NCI-H1694 (cell line): ENCODE results near the gene DOLK.
"Not testable (repeated sequence)": the region's sequence is repeated elsewhere in the genome, so short reads cannot be mapped to it uniquely, and the experiment has no call there.

Experiments
- DNase-seq: peaks from one replicate; lab custom pipeline; 2025; lab: John Stamatoyannopoulos, UW

Gene DOLK

GRCh38 chr9:128947527-128948301 lies at the start of gene DOLK, which contains the start of gene NUP188:
Gene DOLK, minus strand, starts transcription at chr9:128947603. Its CDS starts 300 bp downstream, at chr9:128947303.
Gene NUP188, plus strand, starts transcription at chr9:128947699. Its CDS starts 21 bp downstream, at chr9:128947720.
- DNase-seq: peak; percentile 54

DNA sequence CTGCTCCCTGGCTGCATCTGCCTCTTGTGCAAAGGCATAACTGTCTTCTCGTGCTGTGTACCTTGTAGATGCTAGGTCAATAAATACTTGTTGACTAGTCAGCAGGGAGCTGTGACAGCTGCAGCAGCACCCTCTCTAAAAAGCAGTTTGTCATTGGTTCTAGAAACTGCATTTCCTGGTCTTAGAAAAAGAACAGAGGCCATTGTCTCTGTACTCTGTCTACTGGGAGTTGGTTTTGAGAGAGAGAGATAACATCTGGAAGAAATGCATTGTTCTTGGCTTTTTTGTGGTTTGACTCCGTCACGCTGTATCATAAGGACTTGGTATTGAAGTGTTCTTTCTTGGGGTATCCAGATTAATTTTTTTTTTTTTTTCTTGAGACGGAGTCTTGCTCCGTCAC lies 48.4 kb upstream of the DOLK start:
- no peak for DNase-seq

- no peak for DNase-seq
Measured at GRCh38 chr9:128992995-128993394, 45.6 kb upstream of the DOLK start.

DNA sequence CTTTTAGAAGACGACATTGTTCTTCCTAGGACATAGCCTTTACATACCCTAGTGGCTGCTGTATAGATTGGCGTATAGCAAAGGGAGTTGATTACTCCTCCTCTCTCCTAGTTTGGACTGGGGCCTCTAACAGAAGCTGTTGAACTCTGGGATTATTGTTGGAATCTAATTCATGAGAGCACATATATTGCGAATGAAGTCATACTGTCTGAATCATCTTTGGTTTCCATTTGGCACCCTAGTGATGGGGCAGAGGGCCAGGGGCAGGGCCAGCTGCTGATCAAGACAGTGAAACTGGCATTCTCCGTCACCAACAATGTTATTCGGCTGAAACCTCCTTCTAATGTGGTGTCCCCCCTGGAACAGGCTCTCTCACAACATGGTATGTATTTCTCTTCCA lies 40.4 kb upstream of the DOLK start:
- no peak for DNase-seq

GRCh38 chr9:128986671-128987070 lies 39.3 kb upstream of the DOLK start:
- no peak for DNase-seq

GRCh38 chr9:128983536-128983935 lies 36.1 kb upstream of the DOLK start:
- DNase-seq: no peak

- DNase-seq: no peak
Measured at GRCh38 chr9:128979111-128979510, 31.7 kb upstream of the DOLK start.

GRCh38 chr9:128972956-128973355 lies 25.6 kb upstream of the DOLK start:
- DNase-seq: no peak

- DNase-seq: no peak
Measured at GRCh38 chr9:128969491-128969890, 22.1 kb upstream of the DOLK start.

- DNase-seq: not testable (repeated sequence)
Measured at GRCh38 chr9:128961403-128961802, 14.0 kb upstream of the DOLK start.

DNA sequence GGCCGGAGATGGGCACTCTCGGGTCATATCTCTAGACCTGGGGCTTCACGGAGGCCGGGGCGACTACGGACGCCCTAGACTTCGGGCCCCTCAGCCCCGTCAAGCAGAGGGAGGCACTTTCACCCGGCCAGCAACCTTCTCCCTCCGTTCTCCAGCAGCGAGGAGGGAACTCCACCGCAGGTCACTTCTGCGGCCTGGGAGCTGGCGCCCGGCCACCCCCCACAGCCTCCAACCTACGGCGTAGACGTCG lies 201 bp downstream of the DOLK start:
- DNase-seq: no peak

DNA sequence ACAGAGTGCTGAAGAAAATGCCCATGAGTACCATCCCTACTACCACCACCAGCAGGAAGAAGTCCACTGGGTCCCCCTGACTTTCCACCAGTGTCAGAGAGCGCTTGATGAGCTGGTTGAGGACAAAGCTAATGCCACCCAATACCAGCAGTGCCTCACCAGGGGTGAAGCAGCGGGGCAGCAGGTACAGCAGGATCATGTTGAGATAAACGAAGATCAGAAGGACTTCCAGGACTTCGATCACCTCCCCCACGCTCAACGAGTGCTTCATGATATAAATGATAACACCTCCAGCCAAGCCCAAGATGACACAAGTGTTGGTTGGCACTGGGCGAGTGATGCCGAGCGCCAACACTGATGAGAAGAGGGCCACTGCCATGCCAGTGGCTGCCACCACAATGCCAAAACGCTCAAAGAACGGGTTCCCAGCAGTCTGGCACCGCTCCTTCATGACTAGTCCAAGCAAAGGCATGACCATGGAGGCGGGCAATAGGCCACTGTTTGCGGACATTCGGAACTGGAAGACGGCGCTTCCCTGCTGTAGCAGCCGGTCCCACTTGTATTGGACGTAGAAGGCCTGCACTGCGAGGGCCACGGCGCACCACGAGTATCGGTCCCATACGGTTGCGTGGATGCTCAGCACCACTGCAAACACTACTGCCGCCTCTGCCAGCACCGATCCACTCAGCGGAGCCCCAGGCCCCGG lies 679 bp downstream of the DOLK start:
- DNase-seq: no peak

- DNase-seq: no peak
Measured at GRCh38 chr9:128945798-128946501, 1.5 kb downstream of the DOLK start.

- not testable (repeated sequence) for DNase-seq
Measured at GRCh38 chr9:128944966-128945365, 2.4 kb downstream of the DOLK start.

GRCh38 chr9:128943832-128944620 lies 3.4 kb downstream of the DOLK start:
- DNase-seq: no peak

DNA sequence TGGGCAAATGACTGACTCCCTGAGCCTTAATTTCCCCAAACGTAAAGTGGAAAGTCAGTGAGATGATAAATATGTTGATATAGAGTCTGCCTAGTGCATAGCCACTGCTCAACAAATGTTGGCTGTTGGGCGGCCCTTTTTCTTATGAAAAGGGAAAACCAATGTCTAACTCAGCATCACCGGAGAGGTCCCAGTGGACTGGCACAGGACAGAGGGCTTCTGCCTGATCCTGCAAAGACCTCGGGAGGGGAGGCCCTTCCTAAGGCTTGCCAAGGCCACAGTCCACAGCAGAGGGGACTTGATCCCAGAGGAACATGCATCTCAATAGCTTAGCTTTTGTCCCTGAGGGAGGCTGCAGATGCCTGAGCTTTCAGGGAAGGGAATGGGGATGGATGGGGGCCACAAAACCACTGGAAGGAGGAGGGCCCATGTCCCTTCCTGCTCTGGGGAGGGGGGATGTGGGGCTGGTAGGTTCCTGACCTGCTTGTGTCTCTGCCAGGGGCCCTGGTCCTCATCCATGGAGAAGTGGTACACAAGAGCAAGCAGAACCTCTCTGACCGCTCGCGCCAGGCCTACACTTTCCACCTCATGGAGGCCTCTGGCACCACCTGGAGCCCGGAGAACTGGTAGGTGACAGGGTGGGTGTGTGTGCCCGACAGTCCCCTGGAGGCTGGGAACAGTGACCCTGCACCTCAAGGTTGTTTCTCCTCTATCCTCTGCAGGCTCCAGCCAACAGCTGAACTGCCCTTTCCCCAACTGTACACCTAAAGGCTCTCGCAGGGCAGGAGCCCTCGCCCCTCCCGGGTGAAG lies 6.3 kb downstream of the DOLK start:
- DNase-seq: no peak

DNA sequence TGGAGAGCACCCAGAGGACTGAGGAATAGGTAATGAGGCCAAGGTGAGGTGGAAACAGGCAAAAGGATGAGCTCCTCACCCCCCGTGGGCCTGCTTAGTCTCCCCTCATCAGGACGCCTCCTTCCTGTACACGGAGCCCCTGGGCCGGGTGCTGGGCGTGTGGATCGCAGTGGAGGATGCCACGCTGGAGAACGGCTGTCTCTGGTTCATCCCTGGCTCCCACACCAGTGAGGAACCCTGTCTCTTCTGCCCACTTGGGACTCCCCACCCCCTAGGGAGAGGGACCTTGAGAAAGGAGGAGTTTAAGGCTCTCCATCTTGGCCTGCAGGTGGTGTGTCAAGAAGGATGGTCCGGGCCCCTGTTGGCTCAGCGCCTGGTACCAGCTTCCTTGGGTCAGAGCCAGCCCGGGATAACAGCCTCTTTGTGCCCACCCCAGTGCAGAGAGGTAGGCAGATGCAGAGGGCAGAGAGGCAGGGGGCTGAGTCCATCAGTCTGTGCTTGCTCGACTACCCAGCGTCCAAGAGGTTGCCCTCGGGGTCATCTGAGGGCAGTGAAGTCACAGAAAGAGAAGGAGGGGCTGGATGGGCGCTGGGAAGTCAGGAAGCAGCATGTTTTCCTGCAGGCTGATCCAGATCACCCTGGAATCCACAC lies 7.0 kb downstream of the DOLK start:
- no peak for DNase-seq

DNA sequence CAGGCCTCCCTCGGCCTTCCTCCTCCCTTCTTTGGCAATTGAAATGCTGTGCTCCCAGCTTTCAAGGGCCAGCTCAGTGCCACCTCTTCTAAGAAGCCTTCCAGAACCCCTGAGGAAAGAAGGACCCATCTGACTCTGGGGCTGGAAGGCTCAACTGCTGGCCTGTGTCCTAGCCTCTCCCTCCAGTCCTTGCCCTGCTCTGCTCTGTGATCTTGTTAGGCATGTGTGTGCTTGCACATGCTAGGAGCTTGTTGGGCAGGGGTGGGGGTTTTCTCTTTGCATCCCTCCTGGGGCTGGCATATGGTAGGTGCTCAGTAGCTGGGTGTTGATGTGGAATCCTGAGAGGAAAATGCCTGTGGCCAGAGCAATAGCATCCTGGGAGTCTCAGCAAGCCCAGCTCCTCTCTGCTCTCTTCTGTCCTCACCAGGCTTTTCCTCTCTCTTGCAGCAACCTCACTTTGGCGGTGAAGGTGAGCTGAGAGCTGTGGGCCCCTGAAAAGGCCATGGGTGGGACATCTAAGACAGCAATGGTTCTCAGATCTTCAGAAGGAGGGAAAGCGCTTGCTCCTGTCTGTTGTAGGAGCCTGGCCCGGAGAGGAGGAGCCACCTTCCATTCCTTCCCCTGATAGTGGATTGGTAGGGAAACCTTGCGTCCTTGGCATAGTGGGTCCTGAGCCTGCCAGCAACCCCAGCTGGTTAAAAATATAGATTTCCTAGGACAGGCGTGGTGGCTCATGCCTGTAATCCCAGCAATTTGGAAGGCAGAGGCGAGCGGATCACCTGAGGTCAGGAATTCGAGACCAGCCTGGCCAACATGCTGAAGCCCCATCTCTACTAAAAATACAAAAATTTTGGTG lies 9.9 kb downstream of the DOLK start:
- no peak for DNase-seq

GRCh38 chr9:128936171-128936865 lies 11.1 kb downstream of the DOLK start:
- no peak for DNase-seq
